ENCODE results near the gene CDK5RAP2. TPM values are rescaled to one million over a fixed set of nuclear protein-coding genes. Genes with fewer than 3 reads are reported as not detected.

Gene CDK5RAP2
- total RNA-seq, 1 donor from 2014 or later: 80.0 TPM

- Mint-ChIP-seq H3K36me3 (ENCODE audit: low read depth) (peaks cover 46% of the 10 kb centered on the region), H3K27me3 (no peaks in the 10 kb centered on the region), H3K9me3 (no peaks in the 10 kb centered on the region), H3K4me1 (no peaks in the 10 kb centered on the region), H3K27ac (no peak overlapping the region), H3K4me3 (no peak overlapping the region)
- intact Hi-C loops (cut with micrococcal nuclease): no loop called here
- no peak for ATAC-seq (ENCODE audit: low read depth)
- no peak for DNase-seq
- TF ChIP-seq CTCF (IDR thresholded peaks at IDR 0.05): no peak
- POLR2A ChIA-PET: no interaction called here
- CTCF ChIA-PET: no interaction called here
Measured at GRCh38 chr9:120386390-120387131, 193.4 kb downstream of the CDK5RAP2 start.

- TF ChIP-seq CTCF (IDR thresholded peaks at IDR 0.05): no peak
- Mint-ChIP-seq H3K4me3 (no peak overlapping the region), H3K9me3 (no peaks in the 10 kb centered on the region), H3K27me3 (no peaks in the 10 kb centered on the region), H3K27ac (no peak overlapping the region), H3K4me1 (no peaks in the 10 kb centered on the region), H3K36me3 (ENCODE audit: low read depth) (peaks cover 38% of the 10 kb centered on the region)
- intact Hi-C loops (cut with micrococcal nuclease): no loop called here
- no peak for ATAC-seq (ENCODE audit: low read depth)
- no peak for DNase-seq
- ChIA-PET CTCF (no interaction called here), POLR2A (no interaction called here)
Measured at GRCh38 chr9:120385606-120386389, 194.2 kb downstream of the CDK5RAP2 start.

GRCh38 chr9:120384925-120385272, 195.1 kb downstream of the CDK5RAP2 start:
- DNase-seq (no peak), ATAC-seq (ENCODE audit: low read depth) (no peak)
- no peak overlapping the region for H3K4me3 Mint-ChIP-seq
- ChIA-PET CTCF (no interaction called here), POLR2A (no interaction called here)
- H3K9me3 Mint-ChIP-seq: no peaks in the 10 kb centered on the region
- no peaks in the 10 kb centered on the region for H3K4me1 Mint-ChIP-seq
- H3K27ac Mint-ChIP-seq: no peak overlapping the region
- intact Hi-C loops (cut with micrococcal nuclease): no loop called here
- no peaks in the 10 kb centered on the region for H3K27me3 Mint-ChIP-seq
- peaks cover 32% of the 10 kb centered on the region for H3K36me3 Mint-ChIP-seq (ENCODE audit: low read depth)
- no peak for TF ChIP-seq CTCF (IDR thresholded peaks at IDR 0.05)

GRCh38 chr9:120383999-120384924, 195.7 kb downstream of the CDK5RAP2 start:
- Mint-ChIP-seq H3K27ac (no peak overlapping the region), H3K36me3 (ENCODE audit: low read depth) (peaks cover 27% of the 10 kb centered on the region), H3K27me3 (no peaks in the 10 kb centered on the region), H3K4me3 (no peak overlapping the region), H3K9me3 (no peaks in the 10 kb centered on the region), H3K4me1 (no peaks in the 10 kb centered on the region)
- ATAC-seq (ENCODE audit: low read depth): no peak
- ChIA-PET POLR2A (no interaction called here), CTCF (no interaction called here)
- no peak for DNase-seq
- TF ChIP-seq CTCF (IDR thresholded peaks at IDR 0.05): no peak
- intact Hi-C loops (cut with micrococcal nuclease): no loop called here

GRCh38 chr9:120383611-120383998, 196.4 kb downstream of the CDK5RAP2 start:
- TF ChIP-seq CTCF (IDR thresholded peaks at IDR 0.05): no peak
- no peak for ATAC-seq (ENCODE audit: low read depth)
- Mint-ChIP-seq H3K4me1 (no peaks in the 10 kb centered on the region), H3K27me3 (no peaks in the 10 kb centered on the region), H3K36me3 (ENCODE audit: low read depth) (peaks cover 20% of the 10 kb centered on the region), H3K9me3 (no peaks in the 10 kb centered on the region), H3K4me3 (no peak overlapping the region), H3K27ac (no peak overlapping the region)
- intact Hi-C loops (cut with micrococcal nuclease): no loop called here
- DNase-seq: no peak
- POLR2A ChIA-PET: no interaction called here
- CTCF ChIA-PET: no interaction called here
